ENCODE data around the gene NAPEPLD.
A peak's percentile ranks its signal among the peaks of the same experiment; 100 is the strongest.

DNA sequence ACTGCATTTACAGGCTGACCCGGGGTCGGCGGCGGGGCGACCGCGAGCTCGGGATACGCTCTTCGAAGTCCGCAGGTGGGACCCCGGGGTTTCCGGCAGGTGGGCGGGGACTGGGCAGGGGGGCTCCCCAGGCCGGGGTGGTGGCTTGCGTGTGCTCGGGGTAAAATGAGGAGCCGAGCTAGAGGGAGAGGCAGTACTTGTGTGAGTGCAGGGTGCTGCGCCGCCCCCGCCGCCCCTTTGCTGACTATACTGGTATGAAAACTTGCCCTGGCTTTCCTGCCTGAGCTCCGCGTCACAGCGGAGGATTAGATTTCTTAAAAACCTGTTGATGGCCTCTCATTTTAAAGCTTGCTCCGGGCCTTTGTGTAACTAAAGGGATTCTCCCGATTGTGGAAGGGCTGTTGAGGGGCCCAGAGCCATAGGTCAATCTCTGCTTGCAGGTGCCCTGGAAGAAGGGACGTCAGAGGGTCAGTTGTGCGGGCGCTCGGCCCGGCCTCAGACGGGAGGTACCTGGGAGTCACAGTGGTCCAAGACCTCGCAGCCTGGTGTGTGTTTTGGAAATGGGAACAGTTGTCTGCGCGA, 73.5 kb downstream of the NAPEPLD start:
- TF ChIP-seq, protein P1, sequence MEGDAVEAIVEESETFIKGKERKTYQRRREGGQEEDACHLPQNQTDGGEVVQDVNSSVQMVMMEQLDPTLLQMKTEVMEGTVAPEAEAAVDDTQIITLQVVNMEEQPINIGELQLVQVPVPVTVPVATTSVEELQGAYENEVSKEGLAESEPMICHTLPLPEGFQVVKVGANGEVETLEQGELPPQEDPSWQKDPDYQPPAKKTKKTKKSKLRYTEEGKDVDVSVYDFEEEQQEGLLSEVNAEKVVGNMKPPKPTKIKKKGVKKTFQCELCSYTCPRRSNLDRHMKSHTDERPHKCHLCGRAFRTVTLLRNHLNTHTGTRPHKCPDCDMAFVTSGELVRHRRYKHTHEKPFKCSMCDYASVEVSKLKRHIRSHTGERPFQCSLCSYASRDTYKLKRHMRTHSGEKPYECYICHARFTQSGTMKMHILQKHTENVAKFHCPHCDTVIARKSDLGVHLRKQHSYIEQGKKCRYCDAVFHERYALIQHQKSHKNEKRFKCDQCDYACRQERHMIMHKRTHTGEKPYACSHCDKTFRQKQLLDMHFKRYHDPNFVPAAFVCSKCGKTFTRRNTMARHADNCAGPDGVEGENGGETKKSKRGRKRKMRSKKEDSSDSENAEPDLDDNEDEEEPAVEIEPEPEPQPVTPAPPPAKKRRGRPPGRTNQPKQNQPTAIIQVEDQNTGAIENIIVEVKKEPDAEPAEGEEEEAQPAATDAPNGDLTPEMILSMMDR (IDR thresholded peaks at IDR 0.05) = no peak
- TF ChIP-seq POLR2A (IDR thresholded peaks at IDR 0.05) = peak in 2 of 3 donors; percentile 40 to 44
